Activated CD4-positive, CD25-positive, alpha-beta regulatory T cell treated with anti-CD3 and anti-CD28 coated beads, Interleukin-2, amount 50 U/mL, for 16 hours (primary cell): ENCODE data around the gene CALCB.

Source experiments
- DNase-seq: peaks from one replicate; pipeline ENCODE4 v3.0.0-alpha.2; 2020; ENCODE audit warnings: low read depth, low spot score

The CALCB gene

GRCh38 chr11:15074206-15075161, 1.1 kb downstream of the CALCB start:
- peak; percentile 65 for DNase-seq

GRCh38 chr11:15075162-15075526, 1.8 kb downstream of the CALCB start:
- no peak for DNase-seq

GRCh38 chr11:15091175-15091574, 17.8 kb downstream of the CALCB start:
- DNase-seq, result no peak

- no peak for DNase-seq
Observed at GRCh38 chr11:15091625-15092024, 18.2 kb downstream of the CALCB start.

- no peak for DNase-seq
Observed at GRCh38 chr11:15093432-15093831, 20.0 kb downstream of the CALCB start.

GRCh38 chr11:15095736-15096228, 22.4 kb downstream of the CALCB start:
- DNase-seq, result no peak

- no peak for DNase-seq
Observed at GRCh38 chr11:15097411-15097810, 24.0 kb downstream of the CALCB start.

GRCh38 chr11:15099267-15099666, 25.9 kb downstream of the CALCB start:
- no peak for DNase-seq

- DNase-seq, result no peak
Observed at GRCh38 chr11:15101072-15101709, 27.8 kb downstream of the CALCB start.

- no peak for DNase-seq
Observed at GRCh38 chr11:15104166-15104565, 30.8 kb downstream of the CALCB start.

GRCh38 chr11:15106201-15106965, 33.0 kb downstream of the CALCB start:
- no peak for DNase-seq

GRCh38 chr11:15107730-15108515, 34.5 kb downstream of the CALCB start:
- no peak for DNase-seq

GRCh38 chr11:15108592-15109130, 35.3 kb downstream of the CALCB start:
- DNase-seq, result no peak

- no peak for DNase-seq
Observed at GRCh38 chr11:15109602-15110001, 36.2 kb downstream of the CALCB start.

GRCh38 chr11:15111215-15111614, 37.8 kb downstream of the CALCB start:
- DNase-seq, result no peak

- no peak for DNase-seq
Observed at GRCh38 chr11:15112131-15112541, 38.7 kb downstream of the CALCB start.

- no peak for DNase-seq
Observed at GRCh38 chr11:15113381-15113780, 40.0 kb downstream of the CALCB start.

GRCh38 chr11:15114501-15115475, 41.4 kb downstream of the CALCB start, which contains the start of gene INSC:
Gene INSC (plus strand): TSS chr11:15114923. CDS start chr11:15149175, 34,252 bp downstream.
- DNase-seq, result no peak

GRCh38 chr11:15115686-15116085, 42.3 kb downstream of the CALCB start:
- no peak for DNase-seq

- no peak for DNase-seq
Observed at GRCh38 chr11:15117751-15118150, 44.4 kb downstream of the CALCB start.
